Liver (tissue), 9 donors: Measurements from ENCODE around the gene NHSL2. TPM values are rescaled to one million over a fixed set of nuclear protein-coding genes. Genes with fewer than 3 reads are reported as not detected.

Experiments
- DNase-seq: peaks from one replicate; pipeline ENCODE4 v3.0.0-alpha.2; 2017; ENCODE audit warnings: low spot score
- H3K27ac ChIP-seq, 2 donors: one replicate each; pipeline ENCODE4 v1.7.0; 2013; ENCODE audit warnings: inconsistent platforms in 2 of 2, low read length in 2 of 2, control low read depth in 1 of 2, low read depth in 1 of 2, mild to moderate bottlenecking in 1 of 2
- H3K27me3 ChIP-seq, 4 donors: one replicate each; pipeline versions ENCODE4 v1.6.1 to v1.7.0; 2013; ENCODE audit warnings: low read length in 3 of 4, inconsistent platforms in 1 of 4, mild to moderate bottlenecking in 1 of 4, moderate library complexity in 1 of 4; ENCODE audit not compliant: control insufficient read depth in 4 of 4, insufficient read depth in 4 of 4
- H3K36me3 ChIP-seq, 4 donors: one replicate each; pipeline versions ENCODE4 v1.6.1 to v1.7.0; 2013; ENCODE audit warnings: low read length in 3 of 4, mild to moderate bottlenecking in 3 of 4, low read depth in 1 of 4, moderate library complexity in 1 of 4; ENCODE audit not compliant: control insufficient read depth in 4 of 4, insufficient read depth in 3 of 4
- H3K4me1 ChIP-seq, 4 donors: one replicate each; pipeline versions ENCODE4 v1.6.1 to v1.7.0; 2013; ENCODE audit warnings: low read length in 3 of 4, mild to moderate bottlenecking in 3 of 4, moderate library complexity in 1 of 4; ENCODE audit not compliant: control insufficient read depth in 4 of 4, insufficient read depth in 4 of 4
- H3K4me3 ChIP-seq, 3 donors: one replicate each; pipeline versions ENCODE4 v1.6.1 to v1.7.0; 2013; ENCODE audit warnings: low read length in 3 of 3, control low read depth in 1 of 3, low read depth in 1 of 3, mild to moderate bottlenecking in 1 of 3
- H3K9ac ChIP-seq, 2 donors: one replicate each; pipeline ENCODE4 v1.7.0; 2013; ENCODE audit warnings: low read length in 2 of 2, mild to moderate bottlenecking in 2 of 2, moderate library complexity in 2 of 2, control low read depth in 1 of 2, low read depth in 1 of 2
- H3K9me3 ChIP-seq, 4 donors: one replicate each; pipeline versions ENCODE4 v1.6.1 to v1.7.0; 2013; ENCODE audit warnings: low read length in 3 of 4; ENCODE audit not compliant: control insufficient read depth in 4 of 4
- EGR1 ChIP-seq, 2 donors: IDR thresholded peaks; 2 replicates each; pipeline ENCODE4 v1.6.1; 2016 to 2018; ENCODE audit warnings: antibody characterized with exemption in 2 of 2, low read depth in 2 of 2
- FOXA1 ChIP-seq: IDR thresholded peaks from 2 replicates; pipeline ENCODE4 v1.6.1; 2016; ENCODE audit warnings: antibody characterized with exemption
- FOXA2 ChIP-seq: IDR thresholded peaks from 2 replicates; pipeline ENCODE4 v1.6.1; 2016; ENCODE audit warnings: antibody characterized with exemption
- GABPA ChIP-seq, 2 donors: IDR thresholded peaks in 1 of 2; conservative IDR thresholded peaks in 1 of 2; 2 replicates each; pipeline ENCODE4 v1.6.1; 2016; ENCODE audit warnings: antibody characterized with exemption in 2 of 2, mild to moderate bottlenecking in 1 of 2, moderate library complexity in 1 of 2
- HNF4A ChIP-seq, 2 donors: conservative IDR thresholded peaks; 2 replicates each; pipeline ENCODE4 v1.6.1; 2016; ENCODE audit warnings: antibody characterized with exemption in 2 of 2, mild to moderate bottlenecking in 2 of 2
- HNF4G ChIP-seq: IDR thresholded peaks from 2 replicates; pipeline ENCODE4 v1.6.1; 2016; ENCODE audit warnings: antibody characterized with exemption
- JUND ChIP-seq, 2 donors: IDR thresholded peaks; 2 replicates each; pipeline ENCODE4 v1.6.1; 2016; ENCODE audit warnings: antibody characterized with exemption in 2 of 2
- NR2F2 ChIP-seq: IDR thresholded peaks from 2 replicates; pipeline ENCODE4 v1.6.1; 2016; ENCODE audit warnings: antibody characterized with exemption
- RAD21 ChIP-seq, 2 donors: IDR thresholded peaks; 2 replicates each; pipeline ENCODE4 v1.6.1; 2016; ENCODE audit warnings: antibody characterized with exemption in 2 of 2, mild to moderate bottlenecking in 2 of 2
- RXRA ChIP-seq, 2 donors: IDR thresholded peaks; 2 replicates each; pipeline ENCODE4 v1.6.1; 2017 to 2018; ENCODE audit warnings: antibody characterized with exemption in 2 of 2, mild to moderate bottlenecking in 1 of 2
- SP1 ChIP-seq: IDR thresholded peaks from 2 replicates; pipeline ENCODE4 v1.6.1; 2018; ENCODE audit warnings: antibody characterized with exemption, mild to moderate bottlenecking
- TAF1 ChIP-seq: conservative IDR thresholded peaks from 2 replicates; pipeline ENCODE4 v1.6.1; 2016; ENCODE audit warnings: antibody characterized with exemption, mild to moderate bottlenecking
- YY1 ChIP-seq: IDR thresholded peaks from 2 replicates; pipeline ENCODE4 v1.6.1; 2016; ENCODE audit warnings: antibody characterized with exemption, mild to moderate bottlenecking
- WGBS: extraction: QIAGEN DNeasy Blood & Tissue Kit; methylation state at CpG from one replicate; pipeline ENCODE4 v1.1.7; 2013; 5-methylcytosine and 5-hydroxymethylcytosine counted together
- polyA plus RNA-seq, 2 donors: library from polyadenylated mRNA; stranded (reverse) in 1 of 2; unstranded in 1 of 2; fragments of 200-250 nt in 1 of 2; fragments of >200 nt in 1 of 2; fragmentation: Nextera tagmentation in 1 of 2; extraction: Ambion mirVana in 1 of 2; gene quantifications; one replicate each; pipeline versions ENCODE4 v1.2.1 to v1.2.3, GENCODE V29; 2013 to 2015
- total RNA-seq, 2 donors: library from RNA; depleted of rRNA; stranded (reverse); fragments of >200 nt; gene quantifications; one replicate each; pipeline ENCODE4 v1.2.3, GENCODE V29; 2014
- TF ChIP-seq, protein P1 (sequence below): IDR thresholded peaks from 2 replicates; pipeline ENCODE4 v1.6.1; 2016; ENCODE audit warnings: antibody characterized with exemption
- TF ChIP-seq, protein P2 (sequence below): fragments of 150-350 bp; IDR thresholded peaks from 2 replicates; pipeline ENCODE4 v1.5.1; 2017; ENCODE audit warnings: improper control_type of control experiment, low read depth, low read length; ENCODE audit not compliant: missing input control
- TF ChIP-seq, protein P3 (sequence below): IDR thresholded peaks from 2 replicates; pipeline ENCODE4 v1.6.1; 2016; ENCODE audit warnings: antibody characterized with exemption
- TF ChIP-seq, protein P4 (sequence below): IDR thresholded peaks from 2 replicates; pipeline ENCODE4 v1.6.1; 2016; ENCODE audit warnings: antibody characterized with exemption, mild to moderate bottlenecking
- TF ChIP-seq, protein P5 (sequence below): IDR thresholded peaks from 2 replicates; pipeline ENCODE4 v1.6.1; 2016; ENCODE audit warnings: antibody characterized with exemption
- donor health status: healthy.
- donor health status: healthy.
- donor health status: healthy.
- donor health status: healthy.
- donor health status: healthy.

Gene NHSL2
- total and polyA plus RNA-seq, 4 donors, result 0.45 to 1.3 (median 1.1) TPM

- H3K27ac ChIP-seq, result no peak overlapping the region
- no peak overlapping the region for H3K9ac ChIP-seq
- no peak for DNase-seq
- no peaks in the 10 kb centered on the region for H3K9me3 ChIP-seq
- no peak for TF ChIP-seq HNF4G
- no peak for TF ChIP-seq SP1
- no peak for TF ChIP-seq HNF4A (conservative IDR thresholded peaks at IDR 0.05)
- TF ChIP-seq FOXA1, result no peak
- TF ChIP-seq, protein P1, sequence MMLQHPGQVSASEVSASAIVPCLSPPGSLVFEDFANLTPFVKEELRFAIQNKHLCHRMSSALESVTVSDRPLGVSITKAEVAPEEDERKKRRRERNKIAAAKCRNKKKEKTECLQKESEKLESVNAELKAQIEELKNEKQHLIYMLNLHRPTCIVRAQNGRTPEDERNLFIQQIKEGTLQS, result no peak
- TF ChIP-seq, protein P2, sequence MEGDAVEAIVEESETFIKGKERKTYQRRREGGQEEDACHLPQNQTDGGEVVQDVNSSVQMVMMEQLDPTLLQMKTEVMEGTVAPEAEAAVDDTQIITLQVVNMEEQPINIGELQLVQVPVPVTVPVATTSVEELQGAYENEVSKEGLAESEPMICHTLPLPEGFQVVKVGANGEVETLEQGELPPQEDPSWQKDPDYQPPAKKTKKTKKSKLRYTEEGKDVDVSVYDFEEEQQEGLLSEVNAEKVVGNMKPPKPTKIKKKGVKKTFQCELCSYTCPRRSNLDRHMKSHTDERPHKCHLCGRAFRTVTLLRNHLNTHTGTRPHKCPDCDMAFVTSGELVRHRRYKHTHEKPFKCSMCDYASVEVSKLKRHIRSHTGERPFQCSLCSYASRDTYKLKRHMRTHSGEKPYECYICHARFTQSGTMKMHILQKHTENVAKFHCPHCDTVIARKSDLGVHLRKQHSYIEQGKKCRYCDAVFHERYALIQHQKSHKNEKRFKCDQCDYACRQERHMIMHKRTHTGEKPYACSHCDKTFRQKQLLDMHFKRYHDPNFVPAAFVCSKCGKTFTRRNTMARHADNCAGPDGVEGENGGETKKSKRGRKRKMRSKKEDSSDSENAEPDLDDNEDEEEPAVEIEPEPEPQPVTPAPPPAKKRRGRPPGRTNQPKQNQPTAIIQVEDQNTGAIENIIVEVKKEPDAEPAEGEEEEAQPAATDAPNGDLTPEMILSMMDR, result no peak
- TF ChIP-seq RAD21 (IDR thresholded peaks at IDR 0.05), result no peak
- TF ChIP-seq, protein P3, sequence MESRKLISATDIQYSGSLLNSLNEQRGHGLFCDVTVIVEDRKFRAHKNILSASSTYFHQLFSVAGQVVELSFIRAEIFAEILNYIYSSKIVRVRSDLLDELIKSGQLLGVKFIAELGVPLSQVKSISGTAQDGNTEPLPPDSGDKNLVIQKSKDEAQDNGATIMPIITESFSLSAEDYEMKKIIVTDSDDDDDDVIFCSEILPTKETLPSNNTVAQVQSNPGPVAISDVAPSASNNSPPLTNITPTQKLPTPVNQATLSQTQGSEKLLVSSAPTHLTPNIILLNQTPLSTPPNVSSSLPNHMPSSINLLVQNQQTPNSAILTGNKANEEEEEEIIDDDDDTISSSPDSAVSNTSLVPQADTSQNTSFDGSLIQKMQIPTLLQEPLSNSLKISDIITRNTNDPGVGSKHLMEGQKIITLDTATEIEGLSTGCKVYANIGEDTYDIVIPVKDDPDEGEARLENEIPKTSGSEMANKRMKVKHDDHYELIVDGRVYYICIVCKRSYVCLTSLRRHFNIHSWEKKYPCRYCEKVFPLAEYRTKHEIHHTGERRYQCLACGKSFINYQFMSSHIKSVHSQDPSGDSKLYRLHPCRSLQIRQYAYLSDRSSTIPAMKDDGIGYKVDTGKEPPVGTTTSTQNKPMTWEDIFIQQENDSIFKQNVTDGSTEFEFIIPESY, result no peak
- TF ChIP-seq RXRA (IDR thresholded peaks at IDR 0.05), result no peak
- TF ChIP-seq NR2F2, result no peak
- TF ChIP-seq GABPA (IDR thresholded peaks at IDR 0.05 in 1 of 2, conservative IDR thresholded peaks at IDR 0.05 in 1 of 2), result no peak
- TF ChIP-seq YY1, result no peak
- TF ChIP-seq, protein P4, sequence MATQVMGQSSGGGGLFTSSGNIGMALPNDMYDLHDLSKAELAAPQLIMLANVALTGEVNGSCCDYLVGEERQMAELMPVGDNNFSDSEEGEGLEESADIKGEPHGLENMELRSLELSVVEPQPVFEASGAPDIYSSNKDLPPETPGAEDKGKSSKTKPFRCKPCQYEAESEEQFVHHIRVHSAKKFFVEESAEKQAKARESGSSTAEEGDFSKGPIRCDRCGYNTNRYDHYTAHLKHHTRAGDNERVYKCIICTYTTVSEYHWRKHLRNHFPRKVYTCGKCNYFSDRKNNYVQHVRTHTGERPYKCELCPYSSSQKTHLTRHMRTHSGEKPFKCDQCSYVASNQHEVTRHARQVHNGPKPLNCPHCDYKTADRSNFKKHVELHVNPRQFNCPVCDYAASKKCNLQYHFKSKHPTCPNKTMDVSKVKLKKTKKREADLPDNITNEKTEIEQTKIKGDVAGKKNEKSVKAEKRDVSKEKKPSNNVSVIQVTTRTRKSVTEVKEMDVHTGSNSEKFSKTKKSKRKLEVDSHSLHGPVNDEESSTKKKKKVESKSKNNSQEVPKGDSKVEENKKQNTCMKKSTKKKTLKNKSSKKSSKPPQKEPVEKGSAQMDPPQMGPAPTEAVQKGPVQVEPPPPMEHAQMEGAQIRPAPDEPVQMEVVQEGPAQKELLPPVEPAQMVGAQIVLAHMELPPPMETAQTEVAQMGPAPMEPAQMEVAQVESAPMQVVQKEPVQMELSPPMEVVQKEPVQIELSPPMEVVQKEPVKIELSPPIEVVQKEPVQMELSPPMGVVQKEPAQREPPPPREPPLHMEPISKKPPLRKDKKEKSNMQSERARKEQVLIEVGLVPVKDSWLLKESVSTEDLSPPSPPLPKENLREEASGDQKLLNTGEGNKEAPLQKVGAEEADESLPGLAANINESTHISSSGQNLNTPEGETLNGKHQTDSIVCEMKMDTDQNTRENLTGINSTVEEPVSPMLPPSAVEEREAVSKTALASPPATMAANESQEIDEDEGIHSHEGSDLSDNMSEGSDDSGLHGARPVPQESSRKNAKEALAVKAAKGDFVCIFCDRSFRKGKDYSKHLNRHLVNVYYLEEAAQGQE, result no peak
- TF ChIP-seq, protein P5, sequence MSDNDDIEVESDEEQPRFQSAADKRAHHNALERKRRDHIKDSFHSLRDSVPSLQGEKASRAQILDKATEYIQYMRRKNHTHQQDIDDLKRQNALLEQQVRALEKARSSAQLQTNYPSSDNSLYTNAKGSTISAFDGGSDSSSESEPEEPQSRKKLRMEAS, result no peak
- TF ChIP-seq FOXA2, result no peak
- no peak for TF ChIP-seq JUND (IDR thresholded peaks at IDR 0.05)
- no peak for TF ChIP-seq TAF1
- TF ChIP-seq EGR1 (IDR thresholded peaks at IDR 0.05; ENCODE audit: low read depth in 2 of 2), result no peak
- no peaks in the 10 kb centered on the region for H3K4me1 ChIP-seq
- no peaks in the 10 kb centered on the region for H3K27me3 ChIP-seq
- WGBS, result 94% methylated on average over 8 of the region's 8 CpGs
- no peak overlapping the region for H3K4me3 ChIP-seq
- H3K36me3 ChIP-seq, result no peaks in the 10 kb centered on the region
Observed at GRCh38 chrX:72139538-72139937, 228.9 kb downstream of the NHSL2 start.
